ENCODE data around the gene SSTR3.

Gene SSTR3

DNA sequence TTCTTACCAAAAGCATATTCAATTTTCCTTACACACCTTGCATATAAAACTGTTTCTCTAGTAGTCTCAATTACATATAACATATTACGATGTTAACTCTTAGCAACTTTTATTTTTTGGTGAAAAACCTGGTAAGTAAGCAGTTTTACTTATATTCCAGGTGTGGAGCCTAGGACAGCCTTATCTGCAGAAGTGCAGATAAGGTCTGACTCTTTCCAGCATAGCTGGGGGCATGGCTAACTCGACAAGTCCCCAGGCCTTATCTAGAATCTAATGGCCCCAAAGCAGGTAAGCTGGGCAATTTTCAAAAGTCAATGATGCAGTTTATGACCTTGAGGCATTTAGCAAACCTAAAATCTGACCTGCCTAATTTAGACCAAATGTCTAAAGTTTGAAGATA is 20.1 kb downstream of the SSTR3 start:
- Histone ChIP-seq H3K9me3 (ENCODE audit: low read length) (peaks cover 12% of the 10 kb centered on the region), H2AFZ (ENCODE audit: low read length) (no peak overlapping the region), H3K36me3 (ENCODE audit: insufficient read depth, low read length) (no peaks in the 10 kb centered on the region; the same call in 1 of the 2 replicates), H3F3A (ENCODE audit: insufficient read depth, low read length) (no peaks in the 10 kb centered on the region), H3K9ac (ENCODE audit: low read length) (no peak overlapping the region), H3K79me2 (ENCODE audit: insufficient read depth, low read length) (no peaks in the 10 kb centered on the region), H3K9me2 (ENCODE audit: low read depth, low read length) (no peaks in the 10 kb centered on the region), H3K27ac (ENCODE audit: low read depth, low read length, poor library complexity, severe bottlenecking) (no peak overlapping the region), H3K27me3 (ENCODE audit: insufficient read depth, low read length) (peaks cover 15% of the 10 kb centered on the region; the same call in 1 of the 2 replicates), H3K4me1 (ENCODE audit: insufficient read depth, low read length, severe bottlenecking) (no peaks in the 10 kb centered on the region), H3K4me3 (ENCODE audit: low read depth, low read length, poor library complexity, severe bottlenecking) (no peak overlapping the region), H3K4me2 (ENCODE audit: low read length) (no peak overlapping the region), H4K20me1 (ENCODE audit: insufficient read depth, low read length) (no peaks in the 10 kb centered on the region)
- TF ChIP-seq, protein P1, sequence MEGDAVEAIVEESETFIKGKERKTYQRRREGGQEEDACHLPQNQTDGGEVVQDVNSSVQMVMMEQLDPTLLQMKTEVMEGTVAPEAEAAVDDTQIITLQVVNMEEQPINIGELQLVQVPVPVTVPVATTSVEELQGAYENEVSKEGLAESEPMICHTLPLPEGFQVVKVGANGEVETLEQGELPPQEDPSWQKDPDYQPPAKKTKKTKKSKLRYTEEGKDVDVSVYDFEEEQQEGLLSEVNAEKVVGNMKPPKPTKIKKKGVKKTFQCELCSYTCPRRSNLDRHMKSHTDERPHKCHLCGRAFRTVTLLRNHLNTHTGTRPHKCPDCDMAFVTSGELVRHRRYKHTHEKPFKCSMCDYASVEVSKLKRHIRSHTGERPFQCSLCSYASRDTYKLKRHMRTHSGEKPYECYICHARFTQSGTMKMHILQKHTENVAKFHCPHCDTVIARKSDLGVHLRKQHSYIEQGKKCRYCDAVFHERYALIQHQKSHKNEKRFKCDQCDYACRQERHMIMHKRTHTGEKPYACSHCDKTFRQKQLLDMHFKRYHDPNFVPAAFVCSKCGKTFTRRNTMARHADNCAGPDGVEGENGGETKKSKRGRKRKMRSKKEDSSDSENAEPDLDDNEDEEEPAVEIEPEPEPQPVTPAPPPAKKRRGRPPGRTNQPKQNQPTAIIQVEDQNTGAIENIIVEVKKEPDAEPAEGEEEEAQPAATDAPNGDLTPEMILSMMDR (IDR thresholded peaks at IDR 0.05; ENCODE audit: low read length), result no peak
- no peak for TF ChIP-seq EZH2 (IDR thresholded peaks at IDR 0.05; ENCODE audit: borderline replicate concordance, low read length)

DNA sequence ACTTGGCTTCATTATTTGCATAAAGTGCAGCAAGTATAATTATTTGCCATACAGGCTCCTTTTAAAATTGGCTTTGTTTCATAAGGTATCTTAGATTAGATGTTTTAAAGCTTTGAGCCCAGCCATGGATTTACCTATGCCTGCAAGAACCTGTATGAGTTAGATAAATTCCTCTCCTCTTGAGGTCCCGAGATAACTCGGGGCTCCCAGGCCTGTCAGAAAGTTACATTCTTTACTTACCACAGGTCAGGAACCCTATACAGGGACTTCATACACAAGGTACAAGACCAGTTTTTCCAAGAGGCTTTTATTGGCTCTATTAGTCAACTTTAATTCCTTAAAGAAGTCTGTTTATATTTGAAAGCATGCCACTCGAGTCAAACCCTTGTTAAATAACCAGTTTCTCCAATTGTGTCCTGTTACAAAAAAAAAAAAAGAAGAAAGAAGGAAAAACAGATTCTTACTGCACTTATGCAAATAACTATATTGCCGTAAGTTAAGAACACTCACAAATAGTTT is 22.0 kb downstream of the SSTR3 start:
- H3K4me3 ChIP-seq (ENCODE audit: low read depth, low read length, poor library complexity, severe bottlenecking), result no peak overlapping the region
- H3K27ac ChIP-seq (ENCODE audit: low read depth, low read length, poor library complexity, severe bottlenecking), result no peak overlapping the region
- no peak overlapping the region for H2AFZ ChIP-seq (ENCODE audit: low read length)

DNA sequence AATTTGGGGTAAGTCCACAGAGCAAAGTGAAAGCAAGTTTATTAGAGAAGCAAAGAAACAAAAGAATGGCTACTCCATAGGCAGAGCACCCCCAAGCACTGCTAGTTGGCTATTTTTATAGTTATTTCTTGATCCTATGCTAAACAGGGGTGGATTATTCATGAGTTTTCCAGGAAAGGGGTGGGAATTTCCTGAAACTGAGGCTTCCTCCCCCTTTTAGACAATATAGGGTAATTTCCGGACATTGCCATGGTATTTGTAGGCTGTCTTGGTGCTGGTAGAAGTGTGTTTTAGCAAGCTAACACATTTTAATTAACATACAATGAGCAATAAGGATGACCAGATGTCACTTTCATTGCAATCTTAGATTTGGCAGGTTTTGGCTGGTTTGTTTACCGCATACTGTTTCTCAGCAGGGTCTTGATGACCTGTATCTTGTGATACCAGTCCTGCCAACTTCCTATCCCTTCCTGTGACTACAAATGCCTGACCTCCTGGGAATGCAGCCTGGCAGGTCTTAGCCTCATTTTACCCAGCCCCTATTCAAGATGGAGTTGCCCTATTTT is 23.3 kb downstream of the SSTR3 start:
- H3K36me3 ChIP-seq (ENCODE audit: insufficient read depth, low read length), result no peaks in the 10 kb centered on the region; the same call in 1 of the 2 replicates
- H3K79me2 ChIP-seq (ENCODE audit: insufficient read depth, low read length), result no peaks in the 10 kb centered on the region
- no peak overlapping the region for H3K4me3 ChIP-seq (ENCODE audit: low read depth, low read length, poor library complexity, severe bottlenecking)
- H3K27ac ChIP-seq (ENCODE audit: low read depth, low read length, poor library complexity, severe bottlenecking), result no peak overlapping the region
- H3K9me3 ChIP-seq (ENCODE audit: low read length), result peaks cover 12% of the 10 kb centered on the region
- H3K9ac ChIP-seq (ENCODE audit: low read length), result no peak overlapping the region
- H3K27me3 ChIP-seq (ENCODE audit: insufficient read depth, low read length), result peaks cover 20% of the 10 kb centered on the region; the same call in 1 of the 2 replicates
- H3K4me1 ChIP-seq (ENCODE audit: insufficient read depth, low read length, severe bottlenecking), result no peaks in the 10 kb centered on the region
- H3F3A ChIP-seq (ENCODE audit: insufficient read depth, low read length), result no peaks in the 10 kb centered on the region
- H2AFZ ChIP-seq (ENCODE audit: low read length), result no peak overlapping the region
- H3K9me2 ChIP-seq (ENCODE audit: low read depth, low read length), result no peaks in the 10 kb centered on the region
- TF ChIP-seq, protein P1 (IDR thresholded peaks at IDR 0.05; ENCODE audit: low read length), result no peak
- H3K4me2 ChIP-seq (ENCODE audit: low read length), result no peak overlapping the region
- H4K20me1 ChIP-seq (ENCODE audit: insufficient read depth, low read length), result no peaks in the 10 kb centered on the region

More for the DNA sequence above, 22.0 kb downstream of the SSTR3 start:
- Histone ChIP-seq H3K36me3 (ENCODE audit: insufficient read depth, low read length) (no peaks in the 10 kb centered on the region; the same call in 1 of the 2 replicates), H3K9me3 (ENCODE audit: low read length) (peaks cover 12% of the 10 kb centered on the region), H3F3A (ENCODE audit: insufficient read depth, low read length) (no peaks in the 10 kb centered on the region), H3K79me2 (ENCODE audit: insufficient read depth, low read length) (no peaks in the 10 kb centered on the region), H3K4me1 (ENCODE audit: insufficient read depth, low read length, severe bottlenecking) (no peaks in the 10 kb centered on the region), H3K4me2 (ENCODE audit: low read length) (no peak overlapping the region), H4K20me1 (ENCODE audit: insufficient read depth, low read length) (no peaks in the 10 kb centered on the region), H3K9me2 (ENCODE audit: low read depth, low read length) (no peaks in the 10 kb centered on the region), H3K27me3 (ENCODE audit: insufficient read depth, low read length) (peaks cover 15% of the 10 kb centered on the region; the same call in 1 of the 2 replicates), H3K9ac (ENCODE audit: low read length) (no peak overlapping the region)
- TF ChIP-seq EZH2 (IDR thresholded peaks at IDR 0.05; ENCODE audit: borderline replicate concordance, low read length), result no peak
- TF ChIP-seq, protein P1 (IDR thresholded peaks at IDR 0.05; ENCODE audit: low read length), result no peak
